DMS 273 (cell line): ENCODE measurements around the gene MTUS2.
A peak's percentile ranks its signal among the peaks of the same experiment; 100 is the strongest.

Experiments
- DNase-seq: peaks from one replicate; lab custom pipeline; 2025; ENCODE audit not compliant: unreplicated experiment; lab: John Stamatoyannopoulos, UW

The MTUS2 gene

GRCh38 chr13:28820099-28821051 lies at the start of gene MTUS2:
Gene MTUS2 (plus strand): TSS chr13:28820339.
- peak; percentile 51 for DNase-seq

- no peak for DNase-seq
Measured at GRCh38 chr13:28778308-28779215, 41.6 kb upstream of the MTUS2 start.

GRCh38 chr13:28792992-28793391 lies 27.1 kb upstream of the MTUS2 start:
- DNase-seq: no peak

GRCh38 chr13:28794396-28794795 lies 25.7 kb upstream of the MTUS2 start:
- no peak for DNase-seq

GRCh38 chr13:28796938-28797257 lies 23.2 kb upstream of the MTUS2 start:
- no peak for DNase-seq

- peak; percentile 58 for DNase-seq
Measured at GRCh38 chr13:28805193-28805819, 14.8 kb upstream of the MTUS2 start.

GRCh38 chr13:28817204-28817603 lies 2.9 kb upstream of the MTUS2 start:
- DNase-seq: no peak

- peak; percentile 56 for DNase-seq
Measured at GRCh38 chr13:28819046-28819730, 951 bp upstream of the MTUS2 start.

- peak; percentile 83 for DNase-seq
Measured at GRCh38 chr13:28819735-28820098, 422 bp upstream of the MTUS2 start.

GRCh38 chr13:28822151-28822550 lies 2.0 kb downstream of the MTUS2 start:
- DNase-seq: no peak

GRCh38 chr13:28822801-28823200 lies 2.7 kb downstream of the MTUS2 start:
- DNase-seq: no peak

GRCh38 chr13:28825379-28825778 lies 5.2 kb downstream of the MTUS2 start:
- DNase-seq: peak; percentile 61

- DNase-seq: no peak
Measured at GRCh38 chr13:28826368-28826767, 6.2 kb downstream of the MTUS2 start.

GRCh38 chr13:28830580-28830979 lies 10.4 kb downstream of the MTUS2 start:
- DNase-seq: no peak

- DNase-seq: no peak
Measured at GRCh38 chr13:28831117-28831516, 11.0 kb downstream of the MTUS2 start.

GRCh38 chr13:28837111-28837510 lies 17.0 kb downstream of the MTUS2 start:
- DNase-seq: no peak

GRCh38 chr13:28843639-28844038 lies 23.5 kb downstream of the MTUS2 start:
- no peak for DNase-seq

- no peak for DNase-seq
Measured at GRCh38 chr13:28849441-28849840, 29.3 kb downstream of the MTUS2 start.

GRCh38 chr13:28850226-28850625 lies 30.1 kb downstream of the MTUS2 start:
- DNase-seq: no peak

- no peak for DNase-seq
Measured at GRCh38 chr13:28851422-28851821, 31.3 kb downstream of the MTUS2 start.

- DNase-seq: no peak
Measured at GRCh38 chr13:28854657-28855056, 34.5 kb downstream of the MTUS2 start.
